H1 (cell line): Measurements from ENCODE around the gene FNDC1. TPM values are rescaled to one million over a fixed set of nuclear protein-coding genes. Genes with fewer than 3 reads are reported as not detected.
A peak's percentile ranks its signal among the peaks of the same experiment; 100 is the strongest.

ENCODE experiments used
- CTCF ChIA-PET: fragments of 300-600 bp; sonication (Branson Sonifier 250); formaldehyde crosslinking; loops from one replicate; lab custom pipeline; 2021; ENCODE audit not compliant: partially characterized antibody; lab: Charles Lee
- POLR2A ChIA-PET: fragments of 300-600 bp; sonication (Branson Sonifier 250); formaldehyde crosslinking; loops from one replicate; lab custom pipeline; 2021; ENCODE audit warnings: inconsistent platforms; ENCODE audit not compliant: partially characterized antibody; lab: Charles Lee
- DNase-seq, 2 experiments: peaks; one replicate each; pipeline versions ENCODE4 v3.0.0 to v3.0.0-alpha.2; 2010 to 2022; ENCODE audit warnings: low spot score in 2 of 2, low read depth in 1 of 2, mixed read lengths in 1 of 2
- FAIRE-seq: peaks from 2 replicates; lab custom pipeline; 2011; peaks lifted over from hg19 to GRCh38; lab: Jason Lieb, UNC
- H2AFZ ChIP-seq: 2 replicates; pipeline ENCODE4 v1.8.1; 2012; ENCODE audit warnings: low read length, inconsistent platforms
- H2AK5ac ChIP-seq: 2 replicates; pipeline ENCODE4 v1.6.1; 2013; ENCODE audit warnings: low read depth, low read length
- H2BK120ac ChIP-seq: replicated peaks from 2 replicates; pipeline ENCODE3; 2013; ENCODE audit warnings: low read depth, low read length, inconsistent platforms
- H2BK12ac ChIP-seq: 2 replicates; pipeline ENCODE4 v1.6.1; 2013; ENCODE audit warnings: low read depth, low read length
- H2BK15ac ChIP-seq: 2 replicates; pipeline ENCODE4 v1.6.1; 2013; ENCODE audit warnings: low read length
- H2BK20ac ChIP-seq: 2 replicates; pipeline ENCODE4 v1.6.1; 2013; ENCODE audit warnings: low read length
- H2BK5ac ChIP-seq: 2 replicates; pipeline ENCODE4 v1.6.1; 2013; ENCODE audit warnings: low read depth, low read length
- H3K14ac ChIP-seq: 2 replicates; pipeline ENCODE4 v1.6.1; 2013; ENCODE audit warnings: inconsistent platforms; ENCODE audit not compliant: insufficient read length
- H3K18ac ChIP-seq: 2 replicates; pipeline ENCODE4 v1.6.1; 2013; ENCODE audit warnings: low read length; ENCODE audit errors: extremely low read depth
- H3K23ac ChIP-seq: 2 replicates; pipeline ENCODE4 v1.6.1; 2013; ENCODE audit warnings: inconsistent platforms; ENCODE audit not compliant: insufficient read length
- H3K23me2 ChIP-seq: 2 replicates; pipeline ENCODE4 v1.6.1; 2013; ENCODE audit warnings: low read depth, low read length
- H3K27ac ChIP-seq: 2 replicates; pipeline ENCODE4 v1.6.1; 2011; ENCODE audit warnings: low read depth, low read length, inconsistent platforms
- H3K27me3 ChIP-seq, 4 experiments: replicated peaks in 1 of 4; 1 replicate in 1 of 4; 2 replicates in 3 of 4; pipeline versions ENCODE4 v1.6.1 to v1.8.1; 2011 to 2013; ENCODE audit warnings: low read length in 3 of 4, mild to moderate bottlenecking in 3 of 4, inconsistent platforms in 2 of 4, mixed read lengths in 2 of 4, moderate library complexity in 1 of 4; ENCODE audit not compliant: control insufficient read depth in 3 of 4, insufficient read depth in 3 of 4; ENCODE audit errors: extremely low read depth in 1 of 4
- H3K36me3 ChIP-seq, 4 experiments: 2 replicates each; pipeline versions ENCODE4 v1.6.1 to v1.8.1; 2011 to 2013; ENCODE audit warnings: mild to moderate bottlenecking in 4 of 4, low read length in 3 of 4, moderate library complexity in 2 of 4, control low read depth in 1 of 4, inconsistent platforms in 1 of 4; ENCODE audit not compliant: insufficient read depth in 4 of 4, control insufficient read depth in 2 of 4
- H3K4ac ChIP-seq: replicated peaks from 2 replicates; pipeline ENCODE3; 2013; ENCODE audit warnings: low read length, low read depth, mixed read lengths, inconsistent platforms; ENCODE audit not compliant: insufficient read length
- H3K4me1 ChIP-seq, 4 experiments: replicated peaks in 1 of 4; 1 replicate in 1 of 4; 2 replicates in 3 of 4; pipeline versions ENCODE4 v1.6.1 to v1.8.1; 2011 to 2013; ENCODE audit warnings: low read length in 3 of 4, inconsistent platforms in 2 of 4, mixed read lengths in 1 of 4; ENCODE audit not compliant: insufficient read depth in 4 of 4, control insufficient read depth in 3 of 4
- H3K4me2 ChIP-seq, 2 experiments: 2 replicates each; pipeline versions ENCODE4 v1.6.1 to v1.8.1; 2011 to 2013; ENCODE audit warnings: low read depth in 2 of 2, low read length in 2 of 2, control low read depth in 1 of 2, inconsistent platforms in 1 of 2, mild to moderate bottlenecking in 1 of 2; ENCODE audit not compliant: insufficient read depth in 1 of 2
- H3K4me3 ChIP-seq, 4 experiments: fragments of 200-600, 300-600 bp in 1 of 4; sonication (generic), shearing (Covaris generic), sonication (Bioruptor Twin) in 1 of 4; 2 replicates each; pipeline versions ENCODE4 v1.5.1 to v1.8.1; 2011 to 2016; ENCODE audit warnings: low read length in 4 of 4, low read depth in 3 of 4, control low read depth in 2 of 4, inconsistent platforms in 2 of 4, mild to moderate bottlenecking in 2 of 4, mixed read lengths in 1 of 4, moderate library complexity in 1 of 4; ENCODE audit not compliant: insufficient read depth in 2 of 4; ENCODE audit errors: extremely low read depth in 1 of 4
- H3K56ac ChIP-seq: replicated peaks from 2 replicates; pipeline ENCODE3; 2013; ENCODE audit warnings: low read depth, mild to moderate bottlenecking, mixed read lengths, low read length, inconsistent platforms; ENCODE audit not compliant: insufficient read length
- H3K79me1 ChIP-seq: 2 replicates; pipeline ENCODE4 v1.6.1; 2013; ENCODE audit warnings: low read depth, low read length, control low read depth
- H3K79me2 ChIP-seq, 2 experiments: 2 replicates each; pipeline versions ENCODE4 v1.6.1 to v1.8.1; 2012 to 2013; ENCODE audit warnings: low read length in 2 of 2, mild to moderate bottlenecking in 2 of 2, inconsistent platforms in 1 of 2; ENCODE audit not compliant: insufficient read depth in 2 of 2, control insufficient read depth in 1 of 2
- H3K9ac ChIP-seq, 4 experiments: replicated peaks in 1 of 4; 1 replicate in 1 of 4; 2 replicates in 3 of 4; pipeline versions ENCODE4 v1.6.1 to v1.8.1; 2011 to 2013; ENCODE audit warnings: low read depth in 3 of 4, low read length in 3 of 4, control low read depth in 2 of 4, mild to moderate bottlenecking in 2 of 4, moderate library complexity in 2 of 4, inconsistent platforms in 1 of 4; ENCODE audit errors: extremely low read depth in 1 of 4
- H3K9me3 ChIP-seq, 2 experiments: 2 replicates each; pipeline versions ENCODE4 v1.6.1 to v1.8.1; 2012 to 2013; ENCODE audit warnings: mild to moderate bottlenecking in 2 of 2, moderate library complexity in 2 of 2, control low read depth in 1 of 2, inconsistent platforms in 1 of 2, low read depth in 1 of 2, low read length in 1 of 2, mixed read lengths in 1 of 2; ENCODE audit not compliant: insufficient read depth in 2 of 2
- H4K20me1 ChIP-seq, 2 experiments: replicated peaks in 1 of 2; 2 replicates each; pipeline versions ENCODE3 to v1.8.1; 2011 to 2013; ENCODE audit warnings: inconsistent platforms in 2 of 2, low read length in 2 of 2, mild to moderate bottlenecking in 1 of 2; ENCODE audit not compliant: insufficient read depth in 2 of 2, control insufficient read depth in 1 of 2
- H4K5ac ChIP-seq: 2 replicates; pipeline ENCODE4 v1.6.1; 2013; ENCODE audit warnings: low read length, low read depth, mixed read lengths, inconsistent platforms; ENCODE audit not compliant: insufficient read length
- H4K8ac ChIP-seq: 2 replicates; pipeline ENCODE4 v1.8.0; 2013; ENCODE audit warnings: mild to moderate bottlenecking, moderate library complexity, low read length, inconsistent platforms; ENCODE audit not compliant: insufficient read depth; ENCODE audit errors: extremely low read depth
- H4K91ac ChIP-seq: replicated peaks from 2 replicates; pipeline ENCODE3; 2013; ENCODE audit warnings: low read length, mixed read lengths, inconsistent platforms; ENCODE audit not compliant: insufficient read length
- CREB1 ChIP-seq: IDR thresholded peaks from 2 replicates; pipeline ENCODE4 v1.6.1; 2012; ENCODE audit warnings: inconsistent platforms
- CTBP2 ChIP-seq: IDR thresholded peaks from 2 replicates; pipeline ENCODE4 v1.7.0; 2011; ENCODE audit warnings: borderline replicate concordance, mild to moderate bottlenecking, moderate library complexity, mixed read lengths, low read length; ENCODE audit not compliant: insufficient read depth, insufficient read length
- CTCF ChIP-seq, 3 experiments: IDR thresholded peaks; 1 replicate in 2 of 3; 2 replicates in 1 of 3; pipeline versions ENCODE4 v1.5.1 to v1.6.1; 2011; ENCODE audit warnings: low read length in 3 of 3, mild to moderate bottlenecking in 3 of 3, inconsistent platforms in 2 of 3, low read depth in 1 of 3, moderate library complexity in 1 of 3; ENCODE audit not compliant: insufficient read depth in 1 of 3; ENCODE audit errors: control extremely low read depth in 1 of 3
- EGR1 ChIP-seq: IDR thresholded peaks from 2 replicates; pipeline ENCODE4 v1.6.1; 2011; ENCODE audit warnings: low read depth, low read length, borderline replicate concordance
- HDAC2 ChIP-seq, 2 experiments: fragments of 300-600 bp in 1 of 2; sonication (generic) in 1 of 2; IDR thresholded peaks; 2 replicates each; pipeline ENCODE4 v1.6.1; 2011 to 2012; ENCODE audit warnings: low read depth in 2 of 2, low read length in 2 of 2, mild to moderate bottlenecking in 2 of 2, moderate library complexity in 2 of 2, borderline replicate concordance in 1 of 2, inconsistent platforms in 1 of 2
- KDM1A ChIP-seq: fragments of 200-600, 300-600 bp; sonication (generic); IDR thresholded peaks from 2 replicates; pipeline ENCODE4 v1.7.1; 2016; ENCODE audit warnings: mild to moderate bottlenecking, low read length, borderline replicate concordance
- RXRA ChIP-seq: IDR thresholded peaks from 2 replicates; pipeline ENCODE4 v1.6.1; 2011; ENCODE audit warnings: low read depth, mild to moderate bottlenecking, low read length, moderate library complexity; ENCODE audit not compliant: insufficient read depth
- SP1 ChIP-seq: IDR thresholded peaks from 2 replicates; pipeline ENCODE4 v1.6.1; 2011; ENCODE audit warnings: low read depth, low read length
- TEAD4 ChIP-seq: IDR thresholded peaks from 2 replicates; pipeline ENCODE4 v1.6.1; 2012; ENCODE audit warnings: low read depth, low read length, inconsistent platforms, mixed read lengths
- YY1 ChIP-seq: IDR thresholded peaks from 2 replicates; pipeline ENCODE4 v1.6.1; 2011; ENCODE audit warnings: low read depth, mild to moderate bottlenecking, low read length
- WGBS, 2 experiments: shearing (Covaris generic) in 1 of 2; methylation state at CpG; one replicate each; pipeline versions ENCODE4 v1.1.6 to v1.1.7; 2013 to 2015; ENCODE audit warnings: low lambda C conversion rate in 2 of 2, mixed read lengths in 2 of 2, inconsistent platforms in 1 of 2, low coverage in 1 of 2, missing lambda C conversion rate in 1 of 2; ENCODE audit not compliant: insufficient replicate concordance in 2 of 2, insufficient coverage in 1 of 2, insufficient read length in 1 of 2; ENCODE audit errors: extremely low coverage in 1 of 2, missing lambda C conversion rate in 1 of 2; 5-methylcytosine and 5-hydroxymethylcytosine counted together
- polyA plus RNA-seq, 7 experiments: library from polyadenylated mRNA; depleted of rRNA in 3 of 7; stranded (reverse) in 5 of 7; unstranded in 2 of 7; fragments of >200 nt in 5 of 7; fragments of 200-250 nt in 2 of 7; gene quantifications; 1 replicate in 5 of 7; 2 replicates in 1 of 7; 4 replicates in 1 of 7; pipeline versions ENCODE4 v1.2.1 to v1.2.3, GENCODE V29; 2011 to 2013; ENCODE audit warnings: missing spikeins in 2 of 7, mixed read lengths in 2 of 7
- total RNA-seq: library from RNA; stranded (reverse); fragmentation: NEBNext Ultra II Directional; extraction: Animal tissue kit (Norgen Biotek cat#: 25700); gene quantifications from 2 replicates; pipeline ENCODE4 v1.2.1, GENCODE V29; 2021

Gene FNDC1
- total and polyA plus RNA-seq, 2 of the 8 experiments (the other 6 are each of a cell fraction or from before 2014, with no cell fraction given) = 0.06 to 0.30 TPM

- no peak overlapping the region for H2BK12ac ChIP-seq
- peak overlapping the region; percentile 89 for H2AFZ ChIP-seq
- no peak overlapping the region for H3K14ac ChIP-seq
- CTCF ChIA-PET = interaction anchor here (0.6 to 1.7 kb wide), 26 partner anchors 9 to 1826 kb away, joined by 3 to 19 read pairs (median 3); no protein-coding TSS in a partner anchor
- H3K27me3 ChIP-seq = no peaks in the 10 kb centered on the region
- H3K79me2 ChIP-seq = no peaks in the 10 kb centered on the region
- H3K18ac ChIP-seq = no peak overlapping the region
- H3K9me3 ChIP-seq = peaks cover 51 to 60% of the 10 kb centered on the region in 2 experiments
- no peak overlapping the region for H3K27ac ChIP-seq
- no peak overlapping the region for H3K56ac ChIP-seq
- no peaks in the 10 kb centered on the region for H3K36me3 ChIP-seq
- WGBS, 2 experiments = 70% methylated on average over 10 of the region's 10 CpGs; no CpG with 5 or more reads in 1 of the 2 experiments
- no peak overlapping the region for H3K9ac ChIP-seq
- H4K20me1 ChIP-seq = no peaks in the 10 kb centered on the region
- H4K8ac ChIP-seq = no peak overlapping the region
- H3K4me3 ChIP-seq = no peak overlapping the region
- POLR2A ChIA-PET = no interaction called here
- H2AK5ac ChIP-seq = no peak overlapping the region
- FAIRE-seq (no peak), DNase-seq (peak; percentile 21 to 54)
- H3K23ac ChIP-seq = no peak overlapping the region
- peaks cover 0 to 4% (median 2%) of the 10 kb centered on the region in 4 experiments; a peak in 3 of 7 replicates for H3K4me1 ChIP-seq
- no peak overlapping the region for H2BK15ac ChIP-seq
- H2BK20ac ChIP-seq = no peak overlapping the region
- H4K5ac ChIP-seq = peak overlapping the region; percentile 44
- H3K4ac ChIP-seq = no peak overlapping the region
- H2BK5ac ChIP-seq = no peak overlapping the region
- no peak overlapping the region for H3K4me2 ChIP-seq
- no peaks in the 10 kb centered on the region for H3K23me2 ChIP-seq
- H2BK120ac ChIP-seq = no peak overlapping the region
- H4K91ac ChIP-seq = no peak overlapping the region
- H3K79me1 ChIP-seq = no peaks in the 10 kb centered on the region
- TF ChIP-seq RXRA = no peak
- TF ChIP-seq CTBP2 = no peak
- TF ChIP-seq YY1 = no peak
- TF ChIP-seq CREB1 = no peak
- TF ChIP-seq TEAD4 = peak; percentile 78
- TF ChIP-seq CTCF (IDR thresholded peaks at IDR 0.05; ENCODE audit: control extremely low read depth in 1 of 3, insufficient read depth in 1 of 3, low read depth in 1 of 3, low read length in 3 of 3) = peak; percentile 8 to 68 (median 46)
- no peak for TF ChIP-seq EGR1
- no peak for TF ChIP-seq SP1
- TF ChIP-seq HDAC2 (IDR thresholded peaks at IDR 0.05; ENCODE audit: borderline replicate concordance in 1 of 2, low read depth in 2 of 2, low read length in 2 of 2) = no peak
- no peak for TF ChIP-seq KDM1A
Observed at GRCh38 chr6:159252955-159253508, 83.8 kb downstream of the FNDC1 start.
